H4 (cell line): ENCODE measurements around the gene ATP1A4. TPM values are rescaled to one million over a fixed set of nuclear protein-coding genes. Genes with fewer than 3 reads are reported as not detected.

Experiments
- DNase-seq: peaks from one replicate; pipeline ENCODE4 v3.0.0-alpha.2; 2015; ENCODE audit warnings: low spot score
- total RNA-seq: library from RNA; depleted of rRNA; stranded (reverse); fragments of >200 nt; shearing (Covaris generic); gene quantifications from 2 replicates; pipeline ENCODE4 v1.2.3, GENCODE V29; 2014

The ATP1A4 gene
- total RNA-seq, 1 experiment from 2014 or later: not detected

DNA sequence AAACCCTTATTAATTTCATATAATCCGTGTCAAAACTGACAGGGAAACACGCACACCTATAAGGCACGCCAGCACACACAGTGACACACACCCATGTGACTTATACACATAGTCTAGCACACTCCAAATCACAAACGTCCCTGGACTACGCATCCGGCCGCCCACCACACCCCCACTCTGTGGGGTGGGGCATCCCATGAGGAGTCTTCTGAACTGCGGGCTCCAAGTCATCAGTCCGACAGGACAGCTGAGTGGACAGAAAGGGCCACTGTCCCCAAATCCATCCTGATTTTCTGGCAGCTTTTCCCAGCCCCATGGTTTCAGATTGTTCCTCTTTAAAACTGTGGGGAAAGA is 54.6 kb downstream of the ATP1A4 start:
- peak; percentile 52 for DNase-seq

DNA sequence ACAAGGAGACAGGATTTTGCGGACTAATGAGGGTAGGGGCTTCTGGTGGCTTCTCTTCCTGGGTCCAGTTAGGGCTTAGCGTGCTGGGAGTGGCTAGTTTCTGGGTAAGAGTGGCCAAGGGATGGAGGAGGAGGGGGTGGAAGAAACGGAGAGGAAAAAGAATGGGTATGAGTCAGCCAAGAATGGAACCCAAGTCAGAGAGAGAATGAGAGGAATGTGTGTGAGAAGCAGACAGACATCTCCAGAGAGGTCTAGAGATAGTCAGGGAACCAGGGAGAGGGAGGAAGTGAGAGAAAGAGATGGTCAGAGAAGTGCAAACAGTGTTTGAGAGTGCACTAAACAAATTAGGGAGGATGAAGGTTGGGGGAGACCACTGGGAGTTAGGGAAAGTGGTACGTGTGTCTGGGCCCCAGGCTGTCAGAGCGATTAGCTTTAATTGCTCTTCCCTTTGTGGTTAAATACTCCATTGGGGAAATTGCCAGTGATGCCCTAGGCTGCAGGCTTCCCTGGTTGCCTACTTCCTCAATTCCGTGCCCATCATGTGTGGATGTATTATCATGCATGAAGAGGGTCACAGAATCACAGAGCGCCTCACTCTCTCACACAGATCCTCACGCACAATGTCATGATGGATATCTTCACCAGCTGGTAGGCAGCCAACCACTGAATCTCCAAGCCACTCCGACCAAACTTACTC is 55.2 kb downstream of the ATP1A4 start:
- DNase-seq: peak; percentile 60

DNA sequence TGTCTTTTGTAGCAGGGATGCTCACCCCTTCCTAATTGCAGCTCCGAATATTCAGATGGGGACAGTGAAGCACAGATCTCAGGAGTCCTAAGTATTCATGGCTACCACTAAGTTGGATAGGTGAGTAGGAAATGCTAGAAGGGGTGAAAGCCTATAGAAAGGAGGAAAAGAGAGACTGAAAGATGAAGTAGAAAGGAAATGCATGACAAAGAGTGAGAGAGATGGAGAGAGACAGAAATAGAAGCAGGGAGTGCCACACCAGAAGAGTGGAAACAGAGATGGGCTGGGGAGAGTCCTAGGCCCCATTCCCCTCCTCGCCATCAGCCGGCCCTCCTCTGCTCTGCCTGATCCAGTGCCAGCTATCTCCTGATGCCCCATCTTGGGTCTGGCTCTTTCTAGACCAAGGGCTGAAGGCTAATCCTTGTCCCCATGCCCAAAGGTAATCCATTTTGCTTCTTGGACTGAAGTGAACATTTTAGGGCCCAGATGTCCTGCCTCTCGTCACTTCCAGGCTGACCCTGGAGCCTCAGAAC is 55.8 kb downstream of the ATP1A4 start:
- DNase-seq: no peak

DNA sequence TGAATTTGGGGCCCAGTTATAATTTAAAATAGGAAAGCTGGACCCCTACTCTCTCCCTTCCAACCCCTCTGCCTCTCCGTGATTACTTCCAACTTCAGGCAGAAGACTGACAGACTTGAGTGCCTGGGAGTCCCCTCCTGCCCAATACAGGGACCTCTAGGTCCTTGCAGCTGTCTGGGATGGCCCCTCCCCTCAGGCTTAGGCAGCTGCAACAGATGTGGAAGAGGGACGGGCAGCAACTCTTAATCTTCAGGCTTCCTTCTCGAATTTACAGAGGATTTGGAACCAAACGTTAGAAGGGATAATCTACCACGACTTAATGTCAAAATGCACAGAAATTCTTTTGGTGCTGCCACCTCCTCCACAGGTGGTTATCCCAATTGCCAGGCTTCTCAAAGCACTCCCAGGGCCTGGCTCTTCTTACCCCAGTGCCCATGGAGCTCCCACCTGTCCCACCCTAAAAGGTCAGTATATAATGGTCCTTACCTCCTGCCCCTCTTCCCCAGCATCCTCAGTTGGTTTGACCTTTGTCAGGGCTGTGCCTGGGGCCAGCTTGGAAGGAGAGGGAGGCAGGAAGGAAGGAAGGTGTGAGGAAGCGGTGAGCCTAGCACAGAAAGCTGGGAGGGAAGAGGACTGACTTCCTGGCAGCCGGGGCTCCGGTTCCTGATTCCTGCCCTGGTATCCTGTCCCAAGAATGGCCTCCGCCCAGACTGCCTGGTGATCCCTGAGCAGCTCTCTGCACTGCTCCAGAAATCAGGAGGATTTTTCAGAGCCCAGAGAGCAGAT is 56.6 kb downstream of the ATP1A4 start:
- DNase-seq: no peak

DNA sequence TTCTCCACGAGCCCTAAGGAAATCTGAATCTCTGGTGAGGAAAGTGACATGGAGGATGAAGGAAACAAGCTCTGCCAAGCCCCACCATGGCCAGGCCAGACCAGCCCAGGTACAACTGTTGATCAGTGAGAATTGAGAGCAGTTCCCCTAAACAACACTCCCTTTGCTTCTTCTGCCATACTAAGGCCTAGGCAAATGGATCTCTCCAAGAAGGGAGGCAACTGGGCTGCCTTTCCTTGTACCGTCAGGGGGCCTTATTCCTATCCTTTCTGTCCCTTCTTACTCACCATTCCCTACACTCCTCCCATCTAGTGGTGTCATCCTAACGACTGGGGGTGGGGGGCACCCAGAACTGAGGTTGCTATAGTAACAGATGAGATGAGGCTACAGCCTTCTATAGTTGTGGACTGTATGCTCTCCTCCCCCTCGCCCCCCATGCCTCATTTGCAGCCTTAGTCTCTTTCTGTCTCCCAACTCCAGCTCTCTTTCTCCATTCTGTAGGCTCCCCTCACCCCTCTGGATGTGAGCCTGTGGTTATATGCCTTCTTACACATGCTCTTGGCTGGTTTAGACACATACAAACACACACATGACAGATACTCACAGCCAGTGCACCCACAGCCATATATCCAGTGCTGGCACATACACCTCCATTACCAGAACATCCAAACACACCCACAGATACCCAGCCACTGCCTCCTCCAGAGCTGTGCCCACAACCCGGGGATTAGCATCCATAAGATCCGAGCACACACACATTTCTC is 57.3 kb downstream of the ATP1A4 start:
- DNase-seq: no peak

DNA sequence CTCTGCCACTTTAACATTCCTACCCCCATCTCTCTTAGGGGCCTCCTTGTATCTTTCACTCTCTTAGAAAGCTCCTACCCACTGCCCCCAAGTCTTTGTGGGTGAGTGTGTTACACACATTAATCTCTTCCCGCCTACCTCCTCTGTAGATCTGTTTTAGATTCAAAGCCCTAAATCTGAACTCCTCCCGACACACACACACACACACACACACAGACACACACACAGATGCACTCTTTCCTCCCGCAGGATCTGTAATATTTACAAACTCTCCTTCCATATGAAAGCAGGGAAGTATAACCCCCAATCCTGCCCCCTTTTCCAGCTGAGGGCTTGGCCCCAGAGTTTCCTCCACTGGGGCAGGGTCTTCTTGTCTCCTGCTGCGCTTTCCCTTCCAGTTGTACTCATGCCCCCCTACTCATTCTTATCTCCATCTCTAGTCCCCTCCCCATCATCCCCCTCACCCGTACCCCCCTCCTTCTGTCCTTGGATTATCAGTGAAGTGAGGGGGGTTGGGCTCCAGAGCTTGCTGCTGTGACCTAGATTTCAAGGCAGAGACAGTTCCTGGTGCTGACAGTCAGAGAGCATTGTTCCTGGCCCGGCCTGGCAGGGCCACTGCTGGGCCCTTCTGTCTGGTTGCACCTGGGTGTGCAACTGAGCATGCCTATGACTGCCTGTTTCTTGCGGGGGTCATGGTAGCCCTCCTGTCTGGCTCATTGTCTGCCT is 58.1 kb downstream of the ATP1A4 start:
- DNase-seq: no peak

DNA sequence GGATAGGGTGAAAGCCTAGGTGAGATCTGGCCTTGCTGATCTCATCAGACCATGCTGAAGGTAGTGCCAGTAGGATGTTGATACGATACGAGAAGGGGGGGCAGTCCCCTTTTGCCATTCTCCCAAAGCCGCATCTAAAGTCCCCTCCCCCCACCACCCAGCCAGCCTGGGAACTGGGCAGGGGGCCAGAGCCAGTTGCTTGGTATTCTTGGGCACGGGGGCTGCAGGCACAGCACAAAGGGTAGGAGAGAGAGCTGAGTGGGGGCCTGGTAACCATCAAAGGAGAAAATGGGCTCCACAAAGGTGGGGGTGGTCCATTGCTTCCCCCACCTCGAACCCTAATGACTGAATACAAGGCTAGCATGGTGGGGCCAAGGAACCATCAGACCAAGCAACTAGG is 59.2 kb downstream of the ATP1A4 start:
- no peak for DNase-seq

DNA sequence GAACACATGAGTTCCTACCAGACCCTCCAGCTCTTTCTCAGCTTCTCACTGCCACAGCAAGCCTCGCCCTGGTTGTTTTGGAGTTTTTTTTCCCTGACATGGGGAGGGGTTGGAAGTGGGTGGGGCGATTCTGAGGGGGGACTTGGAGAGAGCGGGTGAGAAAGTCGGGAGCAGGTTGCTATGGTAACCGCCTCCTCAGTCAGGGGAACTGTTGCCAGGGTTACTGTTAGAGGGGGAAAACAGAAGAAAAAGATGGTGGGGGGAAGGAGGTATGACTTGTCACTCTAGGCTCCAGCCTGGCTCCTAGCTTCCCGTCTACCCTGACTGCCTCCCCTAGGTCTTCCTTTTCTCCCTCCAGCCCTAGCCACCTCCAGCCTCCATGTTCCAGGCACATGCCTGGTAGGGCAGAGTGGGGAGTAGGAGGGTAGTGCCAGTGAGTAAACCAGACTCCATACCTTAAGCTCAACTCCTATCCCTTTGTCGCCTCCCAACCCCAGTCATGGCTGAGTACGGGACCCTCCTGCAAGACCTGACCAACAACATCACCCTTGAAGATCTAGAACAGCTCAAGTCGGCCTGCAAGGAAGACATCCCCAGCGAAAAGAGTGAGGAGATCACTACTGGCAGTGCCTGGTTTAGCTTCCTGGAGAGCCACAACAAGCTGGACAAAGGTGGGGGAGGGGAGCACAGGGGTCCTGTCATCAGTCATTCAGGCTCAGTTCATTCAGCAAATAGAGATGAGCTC is 59.8 kb downstream of the ATP1A4 start:
- DNase-seq: no peak

DNA sequence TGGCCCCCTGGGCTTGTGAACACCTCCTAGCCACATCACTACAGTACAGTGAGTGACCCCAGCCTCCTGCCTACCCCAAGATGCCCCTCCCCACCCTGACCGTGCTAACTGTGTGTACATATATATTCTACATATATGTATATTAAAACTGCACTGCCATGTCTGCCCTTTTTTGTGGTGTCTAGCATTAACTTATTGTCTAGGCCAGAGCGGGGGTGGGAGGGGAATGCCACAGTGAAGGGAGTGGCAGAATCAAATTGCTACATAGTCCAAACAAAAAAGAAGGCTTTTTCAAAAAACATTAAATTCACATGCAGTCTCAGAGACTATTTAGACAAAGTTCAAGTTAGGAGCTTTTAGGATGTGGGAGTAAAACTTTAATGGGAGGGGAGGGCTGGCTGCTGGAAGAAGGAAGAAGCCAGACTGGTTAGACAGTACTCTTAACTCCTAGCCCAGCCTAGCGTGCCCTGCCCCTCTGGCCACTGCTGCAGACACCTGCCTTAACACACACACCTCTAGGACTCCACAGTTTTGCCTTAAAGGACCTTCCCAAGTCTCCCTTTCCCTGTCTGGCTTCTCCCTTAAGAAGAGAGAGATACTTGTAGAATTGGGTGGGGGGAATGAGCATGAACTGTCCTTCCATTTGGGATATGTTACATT is 63.2 kb downstream of the ATP1A4 start:
- no peak for DNase-seq

DNA sequence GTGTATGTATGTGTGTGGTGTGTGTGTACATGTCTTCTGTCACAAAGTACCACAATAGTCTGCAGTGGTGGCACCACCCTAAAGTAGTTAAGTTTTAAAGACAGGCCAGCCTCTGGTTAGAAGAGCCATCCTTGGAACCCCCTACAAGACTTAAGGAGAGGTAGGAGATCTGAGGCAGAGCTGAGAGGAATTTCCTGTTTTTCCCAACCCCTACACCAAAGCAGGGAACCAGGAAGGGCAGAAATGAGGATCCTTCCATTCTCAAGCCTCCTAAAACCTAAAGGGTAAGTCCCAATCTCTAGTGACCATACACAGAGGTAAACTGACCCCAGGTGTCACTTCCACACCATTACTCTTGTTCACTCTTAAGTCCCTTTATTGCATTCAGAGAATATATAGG is 64.9 kb downstream of the ATP1A4 start:
- DNase-seq: no peak

DNA sequence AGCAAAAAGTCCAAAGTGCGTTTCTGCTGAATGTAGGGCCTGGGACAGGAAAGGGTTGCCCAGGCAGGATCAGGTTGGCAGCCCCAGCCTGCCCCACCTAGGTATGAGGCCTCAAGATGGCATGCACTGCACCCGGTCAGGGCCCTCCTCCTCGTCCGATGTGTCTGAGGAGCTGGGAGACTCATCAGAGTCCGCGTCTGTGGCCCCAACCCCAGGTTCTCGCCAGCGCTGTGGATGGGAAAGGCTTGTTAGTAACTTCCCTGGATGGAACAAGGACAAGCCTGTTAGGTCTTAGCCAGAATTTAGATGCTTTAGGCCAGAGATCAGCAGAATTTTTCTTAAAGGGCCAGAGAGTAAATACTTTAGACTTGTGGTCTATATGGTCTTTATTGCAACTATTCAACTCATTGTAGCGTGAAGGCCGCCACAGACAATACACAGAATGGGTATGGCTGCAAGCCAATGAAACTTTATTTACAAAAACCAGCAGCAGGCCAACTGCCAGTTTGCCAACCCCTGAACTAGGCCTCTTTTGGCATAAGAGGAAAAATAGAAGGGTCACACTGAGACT is 66.2 kb downstream of the ATP1A4 start:
- DNase-seq: no peak

DNA sequence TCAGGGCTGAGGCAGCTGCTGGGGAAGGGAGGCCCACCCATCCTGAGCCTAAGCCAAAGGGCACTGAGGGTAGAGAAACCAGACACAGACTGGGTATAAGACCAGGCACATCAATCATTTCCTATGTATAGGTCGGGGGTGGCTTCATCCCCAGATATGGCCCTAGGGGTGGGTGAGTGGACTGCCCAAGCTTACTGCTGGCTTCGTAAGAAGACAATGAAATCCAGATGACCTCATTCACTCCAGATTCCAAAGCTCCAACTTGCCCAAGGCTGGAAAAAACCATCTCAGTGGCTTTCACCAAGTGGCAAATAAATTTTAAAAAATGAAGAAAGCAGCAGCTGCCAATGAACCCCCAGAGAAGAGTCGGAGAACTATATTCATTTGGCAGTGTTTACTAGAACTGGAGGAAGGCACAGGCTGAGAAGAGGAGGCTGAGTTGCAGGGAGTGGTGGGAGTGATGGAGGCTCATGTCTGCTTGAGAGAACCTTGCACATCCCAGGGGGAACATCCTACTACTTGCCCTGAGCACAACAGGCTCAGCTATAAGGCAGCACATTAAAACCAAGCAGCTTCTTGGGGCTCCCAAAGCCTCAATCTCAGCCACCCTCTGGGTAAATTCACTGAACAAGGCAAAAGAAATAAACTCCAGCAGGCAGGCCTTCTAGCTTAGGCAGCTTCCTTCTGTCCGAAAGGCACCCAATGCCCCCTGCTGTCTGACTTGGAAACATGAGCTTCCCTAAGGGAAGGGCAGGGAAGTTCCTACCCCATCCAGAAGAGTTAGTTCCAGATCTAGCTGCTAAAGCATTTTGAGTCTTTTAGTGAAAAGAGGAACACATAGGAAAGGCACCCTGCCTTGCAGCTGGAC is 67.9 kb downstream of the ATP1A4 start:
- peak; percentile 48 for DNase-seq

DNA sequence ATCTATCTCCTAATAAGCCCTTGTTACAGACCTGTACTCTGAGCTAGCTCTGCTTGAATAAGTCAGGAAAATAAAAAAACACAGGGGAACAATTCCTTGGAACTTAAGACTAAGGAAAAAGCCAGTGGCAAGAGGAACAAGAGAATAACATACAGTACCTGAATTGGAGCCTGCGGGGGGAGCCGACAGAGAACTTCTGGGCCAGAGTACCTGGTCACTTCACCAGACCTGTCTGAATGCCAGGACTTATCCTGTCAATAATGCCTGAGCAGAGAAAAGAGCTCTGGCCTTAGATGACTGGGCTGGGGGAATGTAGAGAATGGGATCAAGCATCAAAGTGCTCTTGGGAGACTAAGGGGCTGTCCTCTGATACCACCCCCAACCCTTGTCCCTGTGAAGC is 68.9 kb downstream of the ATP1A4 start:
- DNase-seq: no peak

DNA sequence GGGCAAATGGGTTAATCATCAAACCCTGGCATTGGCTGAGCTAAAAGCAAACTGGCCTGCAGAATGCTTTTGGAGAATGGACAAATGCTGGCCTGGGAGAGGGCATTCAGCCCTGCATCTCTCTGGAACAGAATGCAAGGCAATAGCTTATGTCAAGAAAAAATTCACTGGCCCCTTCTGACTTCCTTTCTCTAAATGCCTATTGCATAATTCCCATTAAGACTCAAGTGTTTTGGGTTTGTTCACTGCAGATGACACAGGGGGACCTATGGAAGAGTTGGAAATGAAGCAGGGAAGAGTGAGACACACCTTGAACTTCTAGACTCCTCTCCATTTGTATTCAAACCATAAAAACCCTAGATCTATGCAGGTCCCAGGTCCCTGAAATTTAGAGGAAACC is 69.7 kb downstream of the ATP1A4 start:
- DNase-seq: no peak

DNA sequence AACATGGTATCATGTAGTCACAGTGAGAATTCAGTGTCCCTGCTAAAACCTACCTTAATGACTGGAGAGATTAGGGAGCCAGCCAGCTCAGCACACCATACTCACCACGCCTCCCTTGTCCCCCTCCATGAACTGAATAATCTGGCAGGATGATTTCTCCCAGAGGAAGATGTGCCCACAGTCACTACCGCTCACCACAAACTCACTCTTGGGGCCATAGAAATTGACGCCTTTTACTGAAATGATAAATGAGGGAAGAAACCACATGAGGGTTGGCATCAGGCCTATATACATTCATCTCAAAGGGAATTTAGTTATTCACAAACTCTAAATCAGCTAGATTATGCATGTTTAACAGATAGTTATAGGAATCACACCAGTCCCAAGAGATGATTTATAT is 71.1 kb downstream of the ATP1A4 start:
- no peak for DNase-seq

DNA sequence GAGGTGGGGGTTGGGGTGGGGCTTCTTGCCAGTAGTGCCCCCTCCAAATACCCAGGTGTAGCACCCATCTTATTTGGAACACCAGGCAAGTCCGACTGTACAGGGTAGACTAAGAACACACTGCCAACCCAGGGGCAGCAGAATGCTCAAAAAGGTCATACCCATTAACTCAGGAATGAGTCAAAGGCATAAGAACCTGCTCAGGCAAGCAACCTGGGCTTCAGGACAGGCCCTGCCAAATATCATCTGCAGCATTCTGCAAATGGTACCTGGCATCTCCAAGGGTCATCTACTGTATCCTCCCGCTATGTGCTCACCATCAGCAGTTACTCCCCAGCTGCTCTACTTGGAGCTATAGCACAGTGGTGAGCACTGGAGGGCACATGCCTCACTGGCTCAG is 73.2 kb downstream of the ATP1A4 start:
- no peak for DNase-seq

DNA sequence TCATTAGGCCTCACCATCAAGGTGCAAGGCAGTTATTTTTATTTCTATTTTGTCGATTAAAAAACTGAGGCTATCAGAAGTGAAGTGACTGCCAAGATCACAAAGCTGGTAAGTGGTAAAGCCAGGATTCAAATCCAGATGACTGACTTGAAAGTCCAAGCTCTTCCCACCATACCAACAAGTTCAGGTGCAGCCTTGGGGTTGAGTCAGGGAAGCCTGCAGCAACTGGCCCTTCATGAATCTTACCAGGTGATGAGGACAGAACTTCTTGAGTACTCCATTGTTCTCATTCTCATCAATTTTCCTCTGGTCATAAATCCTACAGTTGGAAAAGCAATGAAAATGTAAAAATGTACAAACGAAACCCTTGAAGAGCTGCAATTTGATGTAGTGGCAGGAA is 73.9 kb downstream of the ATP1A4 start:
- no peak for DNase-seq

DNA sequence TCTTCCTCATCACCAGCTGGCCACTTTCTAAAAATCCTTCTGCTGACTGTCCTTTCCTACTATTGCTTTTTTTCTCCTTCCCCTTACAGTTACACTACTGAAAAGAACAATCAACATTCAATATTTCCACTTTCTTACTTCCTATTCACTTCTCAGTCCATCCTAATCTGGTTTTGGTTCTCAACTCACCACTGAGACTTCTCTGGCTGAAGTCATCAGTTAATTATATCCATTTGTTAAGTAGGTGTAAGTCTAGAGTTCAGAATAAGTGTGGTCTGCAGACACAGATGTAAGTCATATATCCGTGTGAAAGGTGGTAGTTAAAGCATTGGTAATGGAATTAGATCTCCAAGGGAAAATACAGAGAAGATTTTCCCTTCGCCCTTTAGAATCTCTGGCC is 75.2 kb downstream of the ATP1A4 start:
- no peak for DNase-seq

DNA sequence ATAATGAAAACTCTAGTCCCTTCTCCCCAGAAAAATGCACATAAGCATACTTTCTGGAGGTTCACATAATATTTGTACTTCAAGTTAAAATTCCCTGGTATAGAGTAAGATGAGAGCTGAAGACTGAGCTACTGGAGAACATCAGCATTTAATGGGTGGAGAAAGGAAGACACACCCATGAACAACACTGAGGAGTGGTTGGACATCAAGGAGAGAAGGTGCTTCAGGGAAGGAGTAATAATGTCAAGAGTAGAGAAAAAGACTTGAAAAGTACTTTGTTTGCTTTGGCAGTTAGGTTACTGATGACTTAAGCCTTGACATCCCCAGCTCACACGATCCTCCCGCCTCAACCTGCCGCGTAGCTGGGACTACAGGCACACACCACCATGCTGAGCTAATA is 75.6 kb downstream of the ATP1A4 start:
- DNase-seq: no peak
